A673 (cell line): ENCODE data around the gene SUFU.

Experiments used
- EZH2 ChIP-seq: fragments of 200-600 bp; sonication (generic); IDR thresholded peaks from 2 replicates; pipeline ENCODE4 v1.6.1; 2017; ENCODE audit warnings: borderline replicate concordance, low read depth, mild to moderate bottlenecking, mixed read lengths, antibody characterized with exemption, low read length; ENCODE audit not compliant: poor library complexity, severe bottlenecking
- TF ChIP-seq, protein P1 (sequence below): fragments of 300-800, 200-600 bp; sonication (generic); conservative IDR thresholded peaks from 2 replicates; pipeline ENCODE4 v1.5.1; 2017; ENCODE audit warnings: low read depth, mild to moderate bottlenecking, antibody characterized with exemption, low read length, moderate library complexity, mixed read lengths

DNA sequence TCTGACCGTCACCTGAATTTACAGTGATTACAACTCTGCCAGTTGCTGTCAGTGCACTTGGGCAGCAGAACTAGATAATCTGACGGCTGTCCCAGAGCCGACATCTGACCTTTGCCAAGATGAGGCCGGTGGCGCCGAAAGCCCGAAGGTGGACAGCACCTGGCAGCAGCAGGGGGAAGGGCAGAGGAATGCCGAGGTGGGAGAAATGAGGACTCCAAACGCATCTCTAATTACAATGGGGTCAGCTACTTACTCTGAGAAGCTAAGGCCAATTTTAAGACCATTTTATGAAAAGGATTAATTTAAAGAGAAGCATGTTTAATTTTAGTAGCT, 174.3 kb downstream of the SUFU start:
- TF ChIP-seq, protein P1, sequence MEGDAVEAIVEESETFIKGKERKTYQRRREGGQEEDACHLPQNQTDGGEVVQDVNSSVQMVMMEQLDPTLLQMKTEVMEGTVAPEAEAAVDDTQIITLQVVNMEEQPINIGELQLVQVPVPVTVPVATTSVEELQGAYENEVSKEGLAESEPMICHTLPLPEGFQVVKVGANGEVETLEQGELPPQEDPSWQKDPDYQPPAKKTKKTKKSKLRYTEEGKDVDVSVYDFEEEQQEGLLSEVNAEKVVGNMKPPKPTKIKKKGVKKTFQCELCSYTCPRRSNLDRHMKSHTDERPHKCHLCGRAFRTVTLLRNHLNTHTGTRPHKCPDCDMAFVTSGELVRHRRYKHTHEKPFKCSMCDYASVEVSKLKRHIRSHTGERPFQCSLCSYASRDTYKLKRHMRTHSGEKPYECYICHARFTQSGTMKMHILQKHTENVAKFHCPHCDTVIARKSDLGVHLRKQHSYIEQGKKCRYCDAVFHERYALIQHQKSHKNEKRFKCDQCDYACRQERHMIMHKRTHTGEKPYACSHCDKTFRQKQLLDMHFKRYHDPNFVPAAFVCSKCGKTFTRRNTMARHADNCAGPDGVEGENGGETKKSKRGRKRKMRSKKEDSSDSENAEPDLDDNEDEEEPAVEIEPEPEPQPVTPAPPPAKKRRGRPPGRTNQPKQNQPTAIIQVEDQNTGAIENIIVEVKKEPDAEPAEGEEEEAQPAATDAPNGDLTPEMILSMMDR, result no peak
- no peak for TF ChIP-seq EZH2
